Breast epithelium (tissue), 4 donors: Measurements from ENCODE around the gene NLRP6. TPM values are rescaled to one million over a fixed set of nuclear protein-coding genes. Genes with fewer than 3 reads are reported as not detected.
A peak's percentile ranks its signal among the peaks of the same experiment; 100 is the strongest.
"Not testable (repeated sequence)": the region's sequence is repeated elsewhere in the genome, so short reads cannot be mapped to it uniquely, and the experiment has no call there.

Source experiments
- DNase-seq, 2 donors: peaks; one replicate each; pipeline ENCODE4 v3.0.0-alpha.2; 2019; ENCODE audit warnings: low spot score in 2 of 2
- H3K27ac ChIP-seq, 2 donors: fragments of 200-600 bp; sonication (generic) in 1 of 2; one replicate each; pipeline ENCODE4 v1.5.1; 2016 to 2019; ENCODE audit warnings: mild to moderate bottlenecking in 1 of 2
- H3K27me3 ChIP-seq, 2 donors: fragments of 200-600 bp; sonication (generic) in 1 of 2; one replicate each; pipeline versions ENCODE4 v1.5.1 to v1.6.0; 2017 to 2019; ENCODE audit warnings: control low read depth in 1 of 2, mild to moderate bottlenecking in 1 of 2
- H3K36me3 ChIP-seq: fragments of 200-600 bp; one replicate; pipeline ENCODE4 v1.5.1; 2019
- H3K4me1 ChIP-seq, 2 donors: fragments of 200-600 bp; sonication (generic); one replicate each; pipeline ENCODE4 v1.5.1; 2016 to 2019; ENCODE audit warnings: control low read depth in 1 of 2
- H3K4me3 ChIP-seq, 3 donors: fragments of 200-600 bp; sonication (generic); 1 replicate in 2 of 3; 2 replicates in 1 of 3; pipeline ENCODE4 v1.5.1; 2016 to 2019; ENCODE audit warnings: mild to moderate bottlenecking in 3 of 3, moderate library complexity in 2 of 3
- H3K9me3 ChIP-seq, 2 donors: fragments of 200-600 bp; sonication (generic) in 1 of 2; one replicate each; pipeline ENCODE4 v1.5.1; 2016 to 2019; ENCODE audit warnings: control low read depth in 1 of 2
- POLR2A ChIP-seq: fragments of 450-650 bp; IDR thresholded peaks from one replicate; pipeline ENCODE4 v1.6.1; 2016; ENCODE audit warnings: antibody characterized with exemption, mild to moderate bottlenecking, moderate library complexity
- POLR2AphosphoS5 ChIP-seq, 3 donors: sonication (generic); formaldehyde crosslinking; IDR thresholded peaks; one replicate each; pipeline ENCODE4 v1.6.1; 2017; ENCODE audit warnings: antibody characterized with exemption in 3 of 3
- intact Hi-C: fragments of 100-400 bp; cut with DNase I; formaldehyde crosslinking; loops from one replicate; pipeline ENCODE4 v1.15.1; 2023; ENCODE audit warnings: low total_unique reads
- total RNA-seq, 3 donors: library from RNA; depleted of rRNA; stranded (reverse); fragments of >200 nt; gene quantifications; one replicate each; pipeline ENCODE4 v1.1.0, GENCODE V29; 2016
- TF ChIP-seq, protein P1 (sequence below), 3 donors: fragments of 450-650 bp; IDR thresholded peaks; one replicate each; pipeline ENCODE4 v1.5.1; 2016 to 2017; ENCODE audit warnings: antibody characterized with exemption in 3 of 3, mild to moderate bottlenecking in 3 of 3, moderate library complexity in 3 of 3

Gene NLRP6
- total RNA-seq, 3 donors from 2014 or later, result 0.59 to 3.7 (median 2.0) TPM

DNA sequence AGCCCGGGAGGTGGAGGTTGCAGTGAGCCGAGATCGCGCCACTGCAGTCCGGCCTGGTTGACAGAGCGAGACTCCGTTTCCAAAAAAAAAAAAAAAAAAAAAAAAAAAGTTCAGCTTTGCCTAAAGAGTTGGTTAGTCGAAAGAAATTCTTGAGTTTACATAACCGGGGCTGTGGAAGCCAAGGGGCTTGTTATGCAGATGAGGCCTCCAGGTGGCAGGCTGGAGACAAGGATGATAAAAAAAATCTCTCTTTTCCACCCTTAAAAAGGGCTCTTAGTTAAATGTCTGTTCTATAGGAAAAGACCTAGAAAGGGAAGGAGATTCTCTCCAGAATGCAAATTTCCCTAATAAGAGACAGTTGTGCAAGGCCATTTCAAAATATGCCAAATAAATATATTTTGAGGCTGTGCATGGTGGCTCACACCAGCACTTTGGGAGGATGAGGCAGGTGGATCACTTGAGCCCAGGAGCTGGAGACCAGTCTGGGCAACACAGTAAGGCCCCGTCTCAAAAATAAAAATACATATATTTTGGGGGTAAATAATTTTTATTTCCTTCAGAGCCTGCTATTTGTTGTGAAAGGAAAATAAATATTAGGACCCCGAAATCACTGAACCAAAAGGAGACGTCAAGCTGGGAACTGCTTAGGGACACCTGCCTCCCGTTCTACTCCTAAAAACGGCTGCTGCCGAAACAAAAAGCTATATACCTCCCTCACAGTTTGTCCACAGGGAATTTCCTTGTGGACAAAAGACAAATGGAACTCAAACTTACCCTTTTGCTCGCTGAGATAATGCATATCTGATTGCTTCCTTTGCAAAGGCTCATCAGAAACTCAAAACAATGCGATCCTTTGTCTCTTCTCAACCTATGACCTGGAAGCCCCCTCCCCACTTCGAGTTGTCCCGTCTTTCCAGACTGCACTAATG lies 27.0 kb downstream of the NLRP6 start:
- peaks cover 0 to 9% of the 10 kb centered on the region in 2 donors for H3K4me1 ChIP-seq
- H3K4me3 ChIP-seq, result no peak overlapping the region
- no peaks in the 10 kb centered on the region for H3K36me3 ChIP-seq
- TF ChIP-seq, protein P1, sequence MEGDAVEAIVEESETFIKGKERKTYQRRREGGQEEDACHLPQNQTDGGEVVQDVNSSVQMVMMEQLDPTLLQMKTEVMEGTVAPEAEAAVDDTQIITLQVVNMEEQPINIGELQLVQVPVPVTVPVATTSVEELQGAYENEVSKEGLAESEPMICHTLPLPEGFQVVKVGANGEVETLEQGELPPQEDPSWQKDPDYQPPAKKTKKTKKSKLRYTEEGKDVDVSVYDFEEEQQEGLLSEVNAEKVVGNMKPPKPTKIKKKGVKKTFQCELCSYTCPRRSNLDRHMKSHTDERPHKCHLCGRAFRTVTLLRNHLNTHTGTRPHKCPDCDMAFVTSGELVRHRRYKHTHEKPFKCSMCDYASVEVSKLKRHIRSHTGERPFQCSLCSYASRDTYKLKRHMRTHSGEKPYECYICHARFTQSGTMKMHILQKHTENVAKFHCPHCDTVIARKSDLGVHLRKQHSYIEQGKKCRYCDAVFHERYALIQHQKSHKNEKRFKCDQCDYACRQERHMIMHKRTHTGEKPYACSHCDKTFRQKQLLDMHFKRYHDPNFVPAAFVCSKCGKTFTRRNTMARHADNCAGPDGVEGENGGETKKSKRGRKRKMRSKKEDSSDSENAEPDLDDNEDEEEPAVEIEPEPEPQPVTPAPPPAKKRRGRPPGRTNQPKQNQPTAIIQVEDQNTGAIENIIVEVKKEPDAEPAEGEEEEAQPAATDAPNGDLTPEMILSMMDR (IDR thresholded peaks at IDR 0.05), result peak; percentile 17 to 79 (median 79)
- TF ChIP-seq POLR2A (no peak), POLR2AphosphoS5 (IDR thresholded peaks at IDR 0.05) (peak in 1 of 3 donors; percentile 29)
- no peaks in the 10 kb centered on the region for H3K9me3 ChIP-seq
- peak overlapping the region in 1 of 2 donors; percentile 98 for H3K27ac ChIP-seq
- DNase-seq, result peak in 1 of 2 donors; percentile 60
- intact Hi-C loops, result loop anchor here (10.0 kb wide), 1 partner anchor 150 kb away; the partner anchor contains the start of gene PTDSS2
- no peaks in the 10 kb centered on the region for H3K27me3 ChIP-seq

DNA sequence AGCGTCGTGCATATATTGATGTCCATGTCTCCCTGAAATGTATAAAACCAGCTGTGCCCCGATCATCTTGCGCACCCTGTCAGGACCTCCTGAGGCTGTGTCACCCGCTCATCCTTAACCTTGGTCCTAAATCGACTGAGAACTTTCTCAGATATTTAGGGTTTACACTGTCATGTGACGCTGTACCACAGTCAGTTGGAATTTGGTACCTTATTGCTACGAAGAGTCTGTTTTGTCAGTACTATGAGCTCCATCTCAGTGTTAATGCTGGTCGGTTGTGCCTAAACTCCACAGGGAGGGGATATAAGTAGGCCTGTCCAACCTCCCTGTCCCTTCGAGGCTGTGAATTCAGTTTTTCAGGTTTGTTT lies 27.6 kb downstream of the NLRP6 start:
- Histone ChIP-seq H3K27ac (peak overlapping the region in 1 of 2 donors; percentile 98), H3K9me3 (no peaks in the 10 kb centered on the region), H3K36me3 (no peaks in the 10 kb centered on the region), H3K4me3 (no peak overlapping the region), H3K4me1 (peaks cover 0 to 9% of the 10 kb centered on the region in 2 donors), H3K27me3 (no peaks in the 10 kb centered on the region)
- intact Hi-C loops, result loop anchor here (10.0 kb wide), 1 partner anchor 149 kb away; the partner anchor contains the start of gene PTDSS2
- no peak for DNase-seq
- TF ChIP-seq, protein P1 (IDR thresholded peaks at IDR 0.05), result no peak
- TF ChIP-seq POLR2A (no peak), POLR2AphosphoS5 (IDR thresholded peaks at IDR 0.05) (no peak)

GRCh38 chr11:306645-307371 lies 28.6 kb downstream of the NLRP6 start:
- Histone ChIP-seq H3K27ac (peak overlapping the region; percentile 48 to 98), H3K4me1 (peaks cover 0 to 9% of the 10 kb centered on the region in 2 donors), H3K36me3 (no peaks in the 10 kb centered on the region), H3K9me3 (no peaks in the 10 kb centered on the region), H3K4me3 (peak overlapping the region in 1 of 3 donors; percentile 81), H3K27me3 (no peaks in the 10 kb centered on the region)
- intact Hi-C loops, result loop anchor here (10.0 kb wide), 1 partner anchor 148 kb away; the partner anchor contains the start of gene PTDSS2
- no peak for DNase-seq
- TF ChIP-seq POLR2A, result no peak
- TF ChIP-seq POLR2AphosphoS5 (IDR thresholded peaks at IDR 0.05), result no peak
- TF ChIP-seq, protein P1 (IDR thresholded peaks at IDR 0.05), result no peak

- peak; percentile 59 to 91 (median 85) for TF ChIP-seq POLR2AphosphoS5 (IDR thresholded peaks at IDR 0.05)
- peak; percentile 55 for TF ChIP-seq POLR2A
- DNase-seq, result peak in 1 of 2 donors; percentile 64
- intact Hi-C loops, result loop anchor here (10.0 kb wide), 1 partner anchor 147 kb away; the partner anchor contains the start of gene PTDSS2
- not testable (repeated sequence) for H3K36me3 ChIP-seq, H3K9me3 ChIP-seq, H3K27me3 ChIP-seq, H3K4me1 ChIP-seq
- Histone ChIP-seq H3K4me3 (peak within 1 kb of the TSS; percentile 51 to 81 (median 57)), H3K27ac (peak within 1 kb of the TSS; percentile 70 to 98)
These were observed 29.8 kb downstream of the NLRP6 start, which contains the start of gene IFITM2 for GRCh38 chr11:307766-308708. Gene IFITM2, plus strand, starts transcription at chr11:307816. Its CDS starts 377 bp downstream, at chr11:308193.
